Activated CD4-positive, alpha-beta memory T cell treated with anti-CD3 and anti-CD28 coated beads for 36 hours (primary cell): ENCODE data around the gene ISG20. TPM values are rescaled to one million over a fixed set of nuclear protein-coding genes. Genes with fewer than 3 reads are reported as not detected.

ENCODE experiments used
- CTCF ChIA-PET: fragments of 350-600 bp; sonication (Branson Sonifier 250); formaldehyde crosslinking; loops from one replicate; lab custom pipeline; 2021; ENCODE audit warnings: antibody characterized with exemption, inconsistent platforms; lab: Charles Lee
- POLR2A ChIA-PET: fragments of 350-600 bp; sonication (Branson Sonifier 250); formaldehyde crosslinking; loops from one replicate; lab custom pipeline; 2021; ENCODE audit warnings: antibody characterized with exemption; lab: Charles Lee
- DNase-seq: peaks from one replicate; pipeline ENCODE4 v3.0.0-alpha.2; 2020
- H3K27ac Mint-ChIP-seq: one replicate; pipeline ENCODE4 v1.8.0; 2021; ENCODE audit warnings: mixed read lengths
- H3K27me3 Mint-ChIP-seq: one replicate; pipeline ENCODE4 v1.8.0; 2021; ENCODE audit warnings: mixed read lengths
- H3K36me3 Mint-ChIP-seq: one replicate; pipeline ENCODE4 v1.8.0; 2021; ENCODE audit warnings: mixed read lengths
- H3K4me1 Mint-ChIP-seq: one replicate; pipeline ENCODE4 v1.8.0; 2021; ENCODE audit warnings: low read depth, mixed read lengths
- H3K4me3 Mint-ChIP-seq: one replicate; pipeline ENCODE4 v1.8.0; 2021; ENCODE audit warnings: mild to moderate bottlenecking, mixed read lengths
- H3K9me3 Mint-ChIP-seq: one replicate; pipeline ENCODE4 v1.8.0; 2021; ENCODE audit warnings: mixed read lengths
- intact Hi-C: fragments of 100-400 bp; cut with micrococcal nuclease; formaldehyde crosslinking; loops from one replicate; pipeline ENCODE4 v1.15.1; 2023
- total RNA-seq, 2 experiments: library from RNA; stranded (reverse); gene quantifications; one replicate each; pipeline ENCODE4 v1.2.3, GENCODE V29; 2021

ISG20 gene
- total RNA-seq, 2 experiments from 2014 or later: 68.2 to 74.5 TPM

- ChIA-PET CTCF (no interaction called here), POLR2A (no interaction called here)
- DNase-seq: no peak
- peaks cover 14% of the 10 kb centered on the region for H3K4me1 Mint-ChIP-seq
- H3K27me3 Mint-ChIP-seq: peaks cover 46% of the 10 kb centered on the region
- no peaks in the 10 kb centered on the region for H3K36me3 Mint-ChIP-seq
- no peaks in the 10 kb centered on the region for H3K9me3 Mint-ChIP-seq
- H3K4me3 Mint-ChIP-seq: no peak overlapping the region
- no peak overlapping the region for H3K27ac Mint-ChIP-seq
- intact Hi-C loops: no loop called here
Observed at GRCh38 chr15:88610701-88611231, 28.1 kb upstream of the ISG20 start.

GRCh38 chr15:88612186-88612796 is 26.5 kb upstream of the ISG20 start:
- POLR2A ChIA-PET: no interaction called here
- Mint-ChIP-seq H3K36me3 (no peaks in the 10 kb centered on the region), H3K4me3 (no peak overlapping the region), H3K9me3 (no peaks in the 10 kb centered on the region), H3K27ac (no peak overlapping the region), H3K4me1 (peaks cover 10% of the 10 kb centered on the region), H3K27me3 (peaks cover 32% of the 10 kb centered on the region)
- no peak for DNase-seq
- CTCF ChIA-PET: interaction anchor here (0.6 to 0.8 kb wide), 2 partner anchors 9 to 21 kb away, joined by 3 read pairs; no protein-coding TSS in a partner anchor
- intact Hi-C loops: no loop called here

- ChIA-PET POLR2A (no interaction called here), CTCF (interaction anchor here (0.8 to 1.2 kb wide), 2 partner anchors 10 to 11 kb away, joined by 3 read pairs; no protein-coding TSS in a partner anchor)
- intact Hi-C loops: no loop called here
- no peak overlapping the region for H3K4me3 Mint-ChIP-seq
- peaks cover 10% of the 10 kb centered on the region for H3K4me1 Mint-ChIP-seq
- H3K36me3 Mint-ChIP-seq: no peaks in the 10 kb centered on the region
- DNase-seq: no peak
- no peaks in the 10 kb centered on the region for H3K9me3 Mint-ChIP-seq
- H3K27ac Mint-ChIP-seq: no peak overlapping the region
- H3K27me3 Mint-ChIP-seq: peaks cover 29% of the 10 kb centered on the region
Observed at GRCh38 chr15:88613074-88613944, 25.5 kb upstream of the ISG20 start.

GRCh38 chr15:88615303-88616107 is 23.3 kb upstream of the ISG20 start:
- Mint-ChIP-seq H3K4me1 (peaks cover 10% of the 10 kb centered on the region), H3K27me3 (peaks cover 12% of the 10 kb centered on the region), H3K36me3 (no peaks in the 10 kb centered on the region), H3K27ac (peak overlapping the region; percentile 60), H3K4me3 (no peak overlapping the region), H3K9me3 (no peaks in the 10 kb centered on the region)
- peak; percentile 31 for DNase-seq
- intact Hi-C loops: no loop called here
- CTCF ChIA-PET: interaction anchor here (1.5 kb wide), 1 partner anchor 160 kb away, joined by 4 read pairs; no protein-coding TSS in a partner anchor
- POLR2A ChIA-PET: interaction anchor here (1.0 kb wide), 1 partner anchor 23 kb away, joined by 3 read pairs; the partner anchor contains the start of gene ISG20

GRCh38 chr15:88616240-88616639 is 22.6 kb upstream of the ISG20 start:
- intact Hi-C loops: no loop called here
- Mint-ChIP-seq H3K4me3 (no peak overlapping the region), H3K9me3 (no peaks in the 10 kb centered on the region), H3K36me3 (no peaks in the 10 kb centered on the region), H3K27ac (peak overlapping the region; percentile 24), H3K4me1 (peaks cover 15% of the 10 kb centered on the region), H3K27me3 (peaks cover 7% of the 10 kb centered on the region)
- DNase-seq: no peak
- POLR2A ChIA-PET: interaction anchor here (1.0 kb wide), 1 partner anchor 22 kb away, joined by 3 read pairs; the partner anchor contains the start of gene ISG20
- CTCF ChIA-PET: no interaction called here

- ChIA-PET POLR2A (no interaction called here), CTCF (no interaction called here)
- Mint-ChIP-seq H3K27ac (no peak overlapping the region), H3K9me3 (no peaks in the 10 kb centered on the region), H3K4me1 (peaks cover 15% of the 10 kb centered on the region), H3K27me3 (peaks cover 4% of the 10 kb centered on the region), H3K36me3 (peaks cover 6% of the 10 kb centered on the region), H3K4me3 (no peak overlapping the region)
- no peak for DNase-seq
- intact Hi-C loops: no loop called here
Observed at GRCh38 chr15:88617031-88617722, 21.6 kb upstream of the ISG20 start.

- POLR2A ChIA-PET: no interaction called here
- no peak for DNase-seq
- CTCF ChIA-PET: no interaction called here
- Mint-ChIP-seq H3K9me3 (no peaks in the 10 kb centered on the region), H3K36me3 (peaks cover 12% of the 10 kb centered on the region), H3K27me3 (peaks cover 4% of the 10 kb centered on the region), H3K4me3 (no peak overlapping the region), H3K4me1 (peaks cover 18% of the 10 kb centered on the region), H3K27ac (no peak overlapping the region)
- intact Hi-C loops: no loop called here
Observed at GRCh38 chr15:88617790-88618189, 21.0 kb upstream of the ISG20 start.

- H3K4me3 Mint-ChIP-seq: no peak overlapping the region
Observed at GRCh38 chr15:88618686-88619085, 20.1 kb upstream of the ISG20 start.

GRCh38 chr15:88619796-88620195 is 19.0 kb upstream of the ISG20 start:
- DNase-seq: no peak
- Mint-ChIP-seq H3K9me3 (no peaks in the 10 kb centered on the region), H3K27ac (no peak overlapping the region), H3K27me3 (no peaks in the 10 kb centered on the region), H3K4me1 (peaks cover 33% of the 10 kb centered on the region), H3K36me3 (peaks cover 21% of the 10 kb centered on the region), H3K4me3 (no peak overlapping the region)
- ChIA-PET CTCF (interaction anchor here (0.6 kb wide), 1 partner anchor 298 kb away, joined by 3 read pairs; no protein-coding TSS in a partner anchor), POLR2A (no interaction called here)
- intact Hi-C loops: loop anchor here (5.0 to 10.0 kb wide), 4 partner anchors 398 to 715 kb away; partner anchors contain the start of genes ABHD2 and POLG

More at GRCh38 chr15:88618686-88619085, 20.1 kb upstream of the ISG20 start:
- ChIA-PET CTCF (no interaction called here), POLR2A (no interaction called here)
- no peak for DNase-seq
- intact Hi-C loops: no loop called here
- H3K4me1 Mint-ChIP-seq: peaks cover 22% of the 10 kb centered on the region
- no peaks in the 10 kb centered on the region for H3K9me3 Mint-ChIP-seq
- H3K27me3 Mint-ChIP-seq: no peaks in the 10 kb centered on the region
- H3K27ac Mint-ChIP-seq: no peak overlapping the region
- peaks cover 14% of the 10 kb centered on the region for H3K36me3 Mint-ChIP-seq

GRCh38 chr15:88620995-88621772 is 17.6 kb upstream of the ISG20 start, which contains the start of gene AEN:
Gene AEN (plus strand): TSS chr15:88621340. CDS start chr15:88626210, 4,870 bp downstream.
- Mint-ChIP-seq H3K27ac (peak within 1 kb of the TSS; percentile 97), H3K4me3 (peak within 1 kb of the TSS; percentile 94), H3K9me3 (no peaks in the 10 kb centered on the region), H3K27me3 (no peaks in the 10 kb centered on the region), H3K36me3 (peaks cover 29% of the 10 kb centered on the region), H3K4me1 (peaks cover 39% of the 10 kb centered on the region)
- ChIA-PET POLR2A (interaction anchor here (0.6 to 1.3 kb wide), 5 partner anchors 12 to 271 kb away, joined by 3 to 5 read pairs (median 3); partner anchors contain the start of genes MRPL46 and MRPS11), CTCF (no interaction called here)
- peak; percentile 97 for DNase-seq
- intact Hi-C loops: loop anchor here (5.0 to 10.0 kb wide), 4 partner anchors 396 to 714 kb away; partner anchors contain the start of genes ABHD2 and POLG
